GM19324 (cell line): ENCODE measurements around the gene GTF2A1.

Experiments used
- ATAC-seq: cut with Tn5 transposase; IDR thresholded peaks from one replicate; pipeline ENCODE4 v1.9.1; 2021; ENCODE audit warnings: mild to moderate bottlenecking, moderate library complexity; ENCODE audit not compliant: unreplicated experiment, low FRiP score

The GTF2A1 gene

GRCh38 chr14:81187832-81188522, 32.8 kb downstream of the GTF2A1 start:
- peak; percentile 93 for ATAC-seq

- no peak for ATAC-seq
Observed at GRCh38 chr14:81179631-81180030, 41.1 kb downstream of the GTF2A1 start.

GRCh38 chr14:81178063-81178462, 42.7 kb downstream of the GTF2A1 start:
- no peak for ATAC-seq

- ATAC-seq, result no peak
Observed at GRCh38 chr14:81177225-81177624, 43.5 kb downstream of the GTF2A1 start.

DNA sequence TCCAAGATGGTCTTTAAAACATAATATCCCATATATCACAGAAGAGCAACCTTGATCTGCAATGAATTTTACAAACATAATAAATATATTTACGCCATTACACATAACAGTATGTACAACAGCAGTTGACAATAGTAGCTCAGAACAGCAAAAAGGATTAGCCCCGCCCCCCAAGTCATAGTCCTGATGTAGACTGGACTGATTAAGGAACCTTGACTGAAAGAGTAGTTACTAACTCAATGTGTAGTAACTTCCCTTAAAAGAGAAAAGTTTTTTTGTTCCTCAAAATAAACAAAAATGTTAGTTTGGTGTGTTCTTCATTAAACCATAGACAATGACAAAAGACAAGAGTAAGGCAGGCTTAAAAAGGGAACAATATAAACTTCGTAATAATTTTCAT, 44.5 kb downstream of the GTF2A1 start:
- ATAC-seq, result no peak

- peak; percentile 45 for ATAC-seq
Observed at GRCh38 chr14:81172881-81173280, 47.9 kb downstream of the GTF2A1 start.

DNA sequence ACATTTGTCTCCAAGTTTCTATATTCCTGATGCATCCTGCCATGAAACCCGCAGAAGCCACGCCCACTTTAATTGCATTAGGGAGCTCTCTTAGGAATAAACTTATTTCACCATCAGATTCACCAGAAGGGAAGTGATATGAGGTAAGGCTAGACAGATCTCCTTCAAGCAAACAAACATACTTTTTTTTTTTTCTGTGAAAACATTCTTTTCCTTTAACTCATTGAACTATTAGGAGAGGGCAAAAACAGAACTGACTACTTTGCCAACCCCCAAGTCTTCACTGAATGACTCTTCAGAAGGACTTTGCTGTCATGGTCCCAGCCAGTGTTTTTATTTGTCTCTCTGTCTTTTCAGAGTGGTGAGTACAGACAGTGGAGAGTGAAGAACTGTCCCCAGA, 48.4 kb downstream of the GTF2A1 start:
- ATAC-seq, result peak; percentile 19

GRCh38 chr14:81170829-81171195, 49.9 kb downstream of the GTF2A1 start:
- no peak for ATAC-seq

GRCh38 chr14:81170104-81170828, 50.5 kb downstream of the GTF2A1 start:
- ATAC-seq, result peak; percentile 98

- ATAC-seq, result peak; percentile 7
Observed at GRCh38 chr14:81169711-81170103, 51.1 kb downstream of the GTF2A1 start.

DNA sequence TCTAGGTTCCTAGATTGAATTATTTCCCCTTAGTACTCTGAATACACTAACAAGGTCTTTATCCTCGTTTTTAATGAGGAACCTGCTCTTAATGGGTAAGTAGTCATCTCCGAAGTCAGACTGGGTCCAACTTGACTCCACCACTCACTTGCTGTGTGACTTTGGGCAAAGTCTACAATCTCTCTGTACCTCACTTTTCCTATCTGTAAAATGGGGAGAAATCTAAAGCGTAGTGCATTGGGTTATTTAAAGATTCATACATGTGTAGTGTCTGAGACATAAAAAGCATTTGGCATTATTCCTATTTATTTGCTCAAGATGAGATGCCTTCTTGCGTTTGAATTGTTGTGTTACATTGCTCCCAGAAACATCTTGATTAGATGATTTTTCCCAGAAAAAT, 51.5 kb downstream of the GTF2A1 start:
- ATAC-seq, result no peak

GRCh38 chr14:81166121-81166520, 54.6 kb downstream of the GTF2A1 start:
- ATAC-seq, result no peak

- ATAC-seq, result no peak
Observed at GRCh38 chr14:81165188-81165587, 55.6 kb downstream of the GTF2A1 start.

- ATAC-seq, result peak; percentile 78
Observed at GRCh38 chr14:81164167-81164774, 56.5 kb downstream of the GTF2A1 start.

DNA sequence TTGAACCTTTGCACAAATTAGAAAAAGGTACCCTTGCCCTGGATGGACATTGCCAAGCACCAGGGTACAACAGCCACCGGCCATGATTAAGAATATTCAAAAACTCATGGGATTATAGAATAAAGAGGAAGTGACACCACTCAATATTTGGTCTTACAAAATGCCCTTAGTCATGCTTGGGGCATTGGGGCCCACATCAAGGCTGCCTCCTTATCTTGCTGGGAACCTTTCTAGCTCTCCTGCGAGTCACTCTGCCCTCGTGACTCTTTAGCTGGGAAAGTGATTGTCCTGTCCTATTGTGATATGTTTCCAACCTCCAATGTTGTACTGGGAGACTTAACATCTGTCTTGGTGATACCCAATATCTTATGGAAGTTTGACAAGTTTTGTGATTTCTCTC, 57.8 kb downstream of the GTF2A1 start:
- no peak for ATAC-seq

- no peak for ATAC-seq
Observed at GRCh38 chr14:81161749-81162148, 59.0 kb downstream of the GTF2A1 start.

DNA sequence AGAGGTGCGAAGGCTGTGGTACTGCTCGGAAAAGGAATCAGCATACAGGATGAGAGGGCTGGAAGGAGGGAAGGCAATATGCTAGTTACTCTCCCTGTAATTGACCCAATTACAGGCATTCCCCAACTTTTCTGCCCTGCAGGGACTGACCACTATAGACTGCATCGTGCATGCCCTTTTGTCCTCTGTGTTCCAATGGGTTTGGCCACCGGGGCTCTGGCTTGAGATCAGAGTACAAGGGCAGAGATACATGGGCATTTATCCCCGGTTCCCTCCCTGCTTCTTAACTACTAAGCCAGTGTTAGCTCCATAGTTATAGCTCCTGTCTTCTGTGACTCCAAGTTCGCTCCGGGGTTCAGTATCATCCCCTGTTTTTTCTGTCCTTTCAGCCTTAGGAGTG, 59.7 kb downstream of the GTF2A1 start:
- ATAC-seq, result no peak

DNA sequence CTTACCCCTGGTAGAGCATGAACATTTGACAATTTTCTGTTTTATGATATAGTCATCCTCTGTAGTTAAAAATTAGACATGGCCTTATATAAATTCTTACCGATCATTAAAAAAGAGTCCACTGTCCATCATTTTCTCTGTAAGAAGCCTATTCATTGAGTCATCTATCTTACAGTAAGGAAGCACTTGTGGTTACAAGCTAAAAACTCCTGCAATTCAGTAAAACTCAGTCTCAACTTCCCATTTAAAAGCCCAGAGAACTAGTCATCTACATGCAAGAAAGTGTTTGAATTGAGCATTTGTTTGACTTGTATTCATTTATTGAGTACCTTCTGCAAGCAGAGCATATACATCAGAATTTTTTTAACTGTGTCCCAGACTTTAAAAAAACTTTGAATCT, 63.3 kb downstream of the GTF2A1 start:
- ATAC-seq, result no peak

DNA sequence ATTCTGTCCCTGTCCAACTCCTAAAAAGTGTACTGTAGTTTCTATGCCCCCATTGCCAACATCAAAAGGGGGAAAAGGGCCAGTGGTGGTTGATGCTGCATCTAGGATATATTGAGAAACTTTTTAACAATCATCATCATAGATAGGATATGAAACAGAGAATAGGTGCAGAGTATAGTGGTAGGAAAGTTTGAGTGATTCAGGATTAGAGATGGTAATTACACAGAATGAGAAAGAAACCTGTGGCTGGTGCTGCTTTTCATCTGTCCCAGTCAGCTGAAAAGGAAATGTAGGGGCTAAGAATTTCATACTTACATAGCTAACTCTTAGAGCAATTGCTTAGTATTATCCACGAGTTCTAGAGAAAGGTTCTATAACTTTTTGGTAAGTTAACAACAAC, 67.6 kb downstream of the GTF2A1 start:
- ATAC-seq, result no peak

DNA sequence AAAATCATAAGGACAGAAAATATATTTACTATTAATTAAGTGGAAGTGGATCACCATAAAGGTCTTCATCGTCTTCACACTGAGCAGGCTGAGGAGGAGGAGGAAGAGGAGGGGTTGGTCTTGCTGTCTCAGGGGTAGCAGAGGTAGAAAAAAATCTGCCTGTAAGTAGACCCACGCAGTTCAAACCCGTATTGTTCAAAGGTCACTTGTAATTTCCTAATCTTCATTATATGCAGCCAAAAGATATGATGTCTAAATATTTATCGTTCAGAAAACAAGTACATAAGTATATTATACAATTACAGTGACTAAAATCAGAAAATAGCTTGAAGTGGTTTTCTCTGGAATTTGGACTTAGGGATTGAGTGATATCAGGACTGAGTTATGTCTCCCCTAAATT, 72.1 kb downstream of the GTF2A1 start:
- no peak for ATAC-seq

GRCh38 chr14:81147140-81147897, 73.4 kb downstream of the GTF2A1 start:
- no peak for ATAC-seq
